ENCODE measurements around the gene FCHO1. TPM values are rescaled to one million over a fixed set of nuclear protein-coding genes. Genes with fewer than 3 reads are reported as not detected.

FCHO1 gene
- total RNA-seq, 1 donor from 2014 or later: 1.5 TPM

GRCh38 chr19:17762505-17763229 is 11.4 kb downstream of the FCHO1 start:
- H3K4me3 ChIP-seq (ENCODE audit: low read depth, low read length): no peak overlapping the region
- no peaks in the 10 kb centered on the region for H3K36me3 ChIP-seq (ENCODE audit: control insufficient read depth, insufficient read depth, low read length)
- H3K27me3 ChIP-seq (ENCODE audit: control insufficient read depth, insufficient read depth, low read length): peaks cover 3% of the 10 kb centered on the region
- TF ChIP-seq, protein P1, sequence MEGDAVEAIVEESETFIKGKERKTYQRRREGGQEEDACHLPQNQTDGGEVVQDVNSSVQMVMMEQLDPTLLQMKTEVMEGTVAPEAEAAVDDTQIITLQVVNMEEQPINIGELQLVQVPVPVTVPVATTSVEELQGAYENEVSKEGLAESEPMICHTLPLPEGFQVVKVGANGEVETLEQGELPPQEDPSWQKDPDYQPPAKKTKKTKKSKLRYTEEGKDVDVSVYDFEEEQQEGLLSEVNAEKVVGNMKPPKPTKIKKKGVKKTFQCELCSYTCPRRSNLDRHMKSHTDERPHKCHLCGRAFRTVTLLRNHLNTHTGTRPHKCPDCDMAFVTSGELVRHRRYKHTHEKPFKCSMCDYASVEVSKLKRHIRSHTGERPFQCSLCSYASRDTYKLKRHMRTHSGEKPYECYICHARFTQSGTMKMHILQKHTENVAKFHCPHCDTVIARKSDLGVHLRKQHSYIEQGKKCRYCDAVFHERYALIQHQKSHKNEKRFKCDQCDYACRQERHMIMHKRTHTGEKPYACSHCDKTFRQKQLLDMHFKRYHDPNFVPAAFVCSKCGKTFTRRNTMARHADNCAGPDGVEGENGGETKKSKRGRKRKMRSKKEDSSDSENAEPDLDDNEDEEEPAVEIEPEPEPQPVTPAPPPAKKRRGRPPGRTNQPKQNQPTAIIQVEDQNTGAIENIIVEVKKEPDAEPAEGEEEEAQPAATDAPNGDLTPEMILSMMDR (IDR thresholded peaks at IDR 0.05; ENCODE audit: insufficient read depth, low read length, poor library complexity, severe bottlenecking): no peak
- no peak for DNase-seq (ENCODE audit: low read depth)

DNA sequence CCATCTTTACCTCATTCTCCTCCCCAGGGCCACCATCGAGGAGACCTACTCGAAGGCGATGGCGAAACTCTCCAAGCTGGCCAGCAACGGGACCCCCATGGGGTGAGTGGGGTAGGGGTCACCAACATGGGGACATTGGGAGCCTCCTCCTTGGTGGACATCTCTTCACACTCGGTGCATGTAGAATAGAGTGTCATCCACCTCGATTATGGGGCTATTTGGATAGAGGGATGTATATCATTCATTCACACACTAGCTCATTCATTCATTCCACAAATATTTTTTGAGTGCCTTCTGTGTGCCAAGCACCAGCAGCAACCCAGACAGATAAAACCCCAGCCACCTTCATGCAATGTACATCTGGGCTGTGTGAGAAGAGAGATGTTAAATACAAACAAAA is 13.1 kb downstream of the FCHO1 start:
- DNase-seq (ENCODE audit: low read depth): no peak
- TF ChIP-seq, protein P1 (IDR thresholded peaks at IDR 0.05; ENCODE audit: insufficient read depth, low read length, poor library complexity, severe bottlenecking): no peak
- Histone ChIP-seq H3K36me3 (ENCODE audit: control insufficient read depth, insufficient read depth, low read length) (no peaks in the 10 kb centered on the region), H3K4me3 (ENCODE audit: low read depth, low read length) (no peak overlapping the region), H3K27me3 (ENCODE audit: control insufficient read depth, insufficient read depth, low read length) (no peaks in the 10 kb centered on the region)

DNA sequence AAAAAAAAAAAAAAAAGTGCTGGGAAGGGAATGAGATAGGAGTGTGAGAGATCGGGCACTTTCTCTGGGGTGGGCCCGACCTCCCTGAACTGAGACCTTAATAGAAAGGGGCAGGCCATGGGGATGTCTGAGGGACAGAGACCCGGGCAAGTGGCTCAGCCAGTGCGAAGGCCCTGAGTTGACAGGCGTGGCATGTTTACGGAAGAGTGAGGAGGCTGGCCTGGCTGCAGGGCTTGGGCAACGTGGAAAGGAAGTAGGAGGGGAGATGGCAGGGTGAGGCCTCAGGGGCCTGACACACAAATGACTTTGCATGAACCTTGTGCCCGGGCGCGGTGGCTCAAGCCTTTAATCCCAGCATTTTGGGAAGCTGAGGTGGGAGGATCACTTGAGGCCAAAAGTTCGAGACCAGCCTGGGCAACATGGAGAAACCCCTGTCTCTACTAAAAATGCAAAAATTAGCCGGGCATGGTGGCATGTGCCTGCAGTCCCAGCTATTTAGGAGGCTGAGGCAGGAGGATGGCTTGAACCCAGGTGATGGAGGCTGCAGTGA is 13.9 kb downstream of the FCHO1 start:
- no peak for DNase-seq (ENCODE audit: low read depth)
- H3K36me3 ChIP-seq (ENCODE audit: control insufficient read depth, insufficient read depth, low read length): no peaks in the 10 kb centered on the region
- no peaks in the 10 kb centered on the region for H3K27me3 ChIP-seq (ENCODE audit: control insufficient read depth, insufficient read depth, low read length)
- no peak overlapping the region for H3K4me3 ChIP-seq (ENCODE audit: low read depth, low read length)
- TF ChIP-seq, protein P1 (IDR thresholded peaks at IDR 0.05; ENCODE audit: insufficient read depth, low read length, poor library complexity, severe bottlenecking): no peak

GRCh38 chr19:17766543-17767131 is 15.4 kb downstream of the FCHO1 start:
- no peak for DNase-seq (ENCODE audit: low read depth)
- TF ChIP-seq, protein P1 (IDR thresholded peaks at IDR 0.05; ENCODE audit: insufficient read depth, low read length, poor library complexity, severe bottlenecking): peak; percentile 98

GRCh38 chr19:17767559-17767958 is 16.3 kb downstream of the FCHO1 start:
- DNase-seq (ENCODE audit: low read depth): no peak
- TF ChIP-seq, protein P1 (IDR thresholded peaks at IDR 0.05; ENCODE audit: insufficient read depth, low read length, poor library complexity, severe bottlenecking): no peak
- H3K4me3 ChIP-seq (ENCODE audit: low read depth, low read length): no peak overlapping the region

More at GRCh38 chr19:17766543-17767131, 15.4 kb downstream of the FCHO1 start:
- no peak overlapping the region for H3K4me3 ChIP-seq (ENCODE audit: low read depth, low read length)
- H3K36me3 ChIP-seq (ENCODE audit: control insufficient read depth, insufficient read depth, low read length): no peaks in the 10 kb centered on the region
- no peaks in the 10 kb centered on the region for H3K27me3 ChIP-seq (ENCODE audit: control insufficient read depth, insufficient read depth, low read length)

More at GRCh38 chr19:17767559-17767958, 16.3 kb downstream of the FCHO1 start:
- Histone ChIP-seq H3K36me3 (ENCODE audit: control insufficient read depth, insufficient read depth, low read length) (no peaks in the 10 kb centered on the region), H3K27me3 (ENCODE audit: control insufficient read depth, insufficient read depth, low read length) (no peaks in the 10 kb centered on the region)

All from kidney epithelial cell (primary cell).